Stimulated activated CD4-positive, alpha-beta T cell treated with anti-CD3 and anti-CD28 coated beads, TNF-alpha, amount 100 ng/mL, for 1 hour (primary cell): ENCODE data around the gene CHMP5.

Source experiments
- DNase-seq, 3 donors: peaks; one replicate each; pipeline ENCODE4 v3.0.0-alpha.2; 2020; ENCODE audit warnings: low read depth in 3 of 3, low spot score in 1 of 3

The CHMP5 gene

DNA sequence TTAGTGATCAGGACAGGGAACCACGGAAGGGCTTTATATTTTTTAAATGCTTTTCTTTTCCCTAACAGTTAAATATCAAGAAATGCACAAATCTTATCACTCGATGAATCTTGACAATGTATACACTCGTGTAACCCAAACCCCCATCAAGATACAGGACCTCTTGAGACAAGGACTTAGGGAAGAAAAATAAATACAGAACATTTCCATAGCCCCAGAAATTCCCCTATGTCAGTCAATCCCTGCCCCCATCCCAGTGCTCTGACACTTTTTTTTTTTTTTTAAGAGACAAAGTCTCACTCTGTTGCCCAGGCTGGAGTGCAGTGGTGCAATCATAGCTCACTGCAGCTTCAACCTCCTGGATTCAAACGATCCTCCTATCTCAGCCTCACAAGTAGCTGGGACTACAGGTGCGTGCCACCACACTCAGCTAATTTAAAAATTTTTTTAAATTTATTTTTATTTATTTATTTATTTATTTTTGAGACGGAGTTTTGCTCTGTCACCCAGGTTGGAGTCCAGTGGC is 22.2 kb upstream of the CHMP5 start:
- no peak for DNase-seq

GRCh38 chr9:33244137-33244784 is 20.6 kb upstream of the CHMP5 start:
- no peak for DNase-seq

GRCh38 chr9:33245341-33245740 is 19.5 kb upstream of the CHMP5 start:
- no peak for DNase-seq

DNA sequence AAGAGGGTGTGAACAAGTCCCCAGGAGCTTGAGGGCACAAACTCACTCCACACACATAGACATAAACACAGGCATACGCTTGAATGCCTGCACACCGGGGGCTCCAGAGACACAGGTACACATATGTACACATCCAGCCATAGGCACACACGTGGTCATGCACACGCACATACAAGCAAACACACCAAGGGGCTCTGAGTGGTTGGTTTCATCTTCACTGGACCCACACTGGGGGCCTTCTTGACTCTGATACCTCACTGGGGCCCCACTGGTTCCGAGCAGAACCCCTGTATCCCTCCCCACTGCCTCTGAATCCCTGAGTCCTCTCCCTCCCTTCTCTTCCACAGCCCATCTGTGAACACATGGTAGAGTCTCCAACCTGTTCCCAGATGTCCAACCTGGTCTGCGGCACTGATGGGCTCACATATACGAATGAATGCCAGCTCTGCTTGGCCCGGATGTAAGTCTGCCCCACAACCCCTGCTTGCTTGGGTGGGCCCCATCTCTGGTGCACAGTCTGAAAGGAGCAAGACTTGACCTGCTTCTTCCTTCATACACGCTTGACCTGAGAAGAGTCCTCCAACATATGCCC is 18.5 kb upstream of the CHMP5 start:
- no peak for DNase-seq

GRCh38 chr9:33248606-33249005 is 16.2 kb upstream of the CHMP5 start:
- DNase-seq, result no peak

GRCh38 chr9:33249087-33249658 is 15.7 kb upstream of the CHMP5 start:
- no peak for DNase-seq

GRCh38 chr9:33249983-33250382 is 14.9 kb upstream of the CHMP5 start:
- DNase-seq, result no peak

DNA sequence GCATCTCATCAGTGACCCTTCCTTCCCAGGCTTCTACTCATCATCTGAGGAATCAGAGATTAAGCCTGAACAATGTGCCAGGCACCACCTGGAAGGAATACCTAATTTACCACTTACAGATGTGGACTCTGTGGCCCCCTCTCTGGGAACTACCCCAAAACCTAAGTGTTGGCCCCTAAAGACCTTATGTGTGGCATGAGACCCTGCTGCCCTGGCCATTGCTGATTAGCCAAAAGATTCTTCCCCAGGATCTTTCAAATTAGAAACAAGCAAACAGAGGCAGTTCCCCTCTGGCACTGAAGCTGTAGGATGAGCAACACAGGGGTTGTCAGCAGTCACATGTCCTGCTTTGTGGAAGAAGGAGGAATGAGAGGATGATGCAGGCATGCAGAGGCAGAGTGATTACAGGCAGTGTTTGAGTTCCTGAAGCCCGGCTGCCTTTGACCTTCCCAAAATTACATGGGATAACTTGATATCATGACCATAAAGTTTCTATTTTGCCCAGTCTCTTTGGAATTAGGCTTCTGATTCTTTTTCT is 14.3 kb upstream of the CHMP5 start:
- no peak for DNase-seq

DNA sequence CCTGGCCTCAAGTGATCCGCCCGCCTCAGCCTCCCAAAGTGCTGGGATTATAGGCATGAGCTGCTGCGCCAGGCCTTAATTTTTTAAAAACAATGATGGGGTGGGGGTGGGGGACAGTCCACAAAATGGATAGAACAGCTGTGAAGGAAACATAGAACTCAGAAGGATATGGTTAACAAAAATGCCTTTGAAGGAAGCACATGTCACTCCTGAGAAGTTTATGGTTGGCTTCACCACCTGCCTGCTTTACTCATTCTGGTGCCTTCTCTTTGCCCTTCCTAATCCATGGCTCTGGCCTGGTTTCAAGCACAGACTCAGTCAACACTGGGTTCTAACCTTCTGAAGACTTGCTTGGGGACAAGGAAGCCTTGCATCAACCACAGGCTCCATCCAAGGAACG is 10.6 kb upstream of the CHMP5 start:
- DNase-seq, result no peak

DNA sequence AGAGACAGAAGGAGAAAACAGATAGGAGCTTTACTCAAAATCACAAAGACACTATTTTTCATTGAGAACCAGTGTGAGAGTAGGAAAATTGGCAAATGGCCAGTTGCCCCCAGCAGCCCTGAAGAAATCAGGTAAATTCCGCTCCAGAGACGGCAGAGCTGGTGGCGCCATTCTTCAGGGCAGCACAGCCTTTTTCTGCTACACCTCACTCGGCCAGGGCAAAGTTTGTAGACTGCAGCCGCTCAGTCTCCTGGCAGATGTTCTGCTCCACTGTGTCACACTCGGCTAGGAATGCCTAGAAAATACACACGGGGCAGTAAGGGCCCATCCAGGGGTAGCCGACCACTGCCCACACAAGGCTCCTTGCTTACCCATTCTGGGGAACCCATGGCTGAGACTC is 9.8 kb upstream of the CHMP5 start:
- DNase-seq, result no peak

GRCh38 chr9:33255471-33255870 is 9.4 kb upstream of the CHMP5 start:
- no peak for DNase-seq

DNA sequence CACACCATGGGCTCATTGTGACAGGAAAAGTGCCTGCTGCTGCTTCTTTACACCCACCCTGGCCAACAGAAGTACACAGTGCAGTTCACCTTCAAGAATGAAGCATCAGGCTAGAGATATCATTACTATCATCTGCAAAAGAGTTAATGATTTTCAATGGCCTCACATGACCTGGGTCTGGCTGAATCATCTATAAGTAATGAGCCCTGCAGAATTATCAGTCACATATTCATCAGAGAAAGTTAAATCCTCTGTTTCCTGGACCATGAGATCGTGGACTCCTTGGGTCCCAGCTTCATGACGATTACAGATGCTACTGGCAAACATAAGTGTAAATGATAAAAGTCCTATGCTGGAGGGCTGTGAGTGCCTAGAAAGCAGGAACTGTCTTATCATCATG is 8.6 kb upstream of the CHMP5 start:
- no peak for DNase-seq

- no peak for DNase-seq
These were observed 7.6 kb upstream of the CHMP5 start for GRCh38 chr9:33257276-33257675.

GRCh38 chr9:33260372-33260771 is 4.5 kb upstream of the CHMP5 start:
- no peak for DNase-seq

- no peak for DNase-seq
These were observed 1.5 kb upstream of the CHMP5 start for GRCh38 chr9:33263131-33264002.

- DNase-seq, result peak in 1 of 3 donors; percentile 16
These were observed 811 bp upstream of the CHMP5 start for GRCh38 chr9:33264003-33264472.

GRCh38 chr9:33265211-33265865 is 489 bp downstream of the CHMP5 start:
- no peak for DNase-seq

DNA sequence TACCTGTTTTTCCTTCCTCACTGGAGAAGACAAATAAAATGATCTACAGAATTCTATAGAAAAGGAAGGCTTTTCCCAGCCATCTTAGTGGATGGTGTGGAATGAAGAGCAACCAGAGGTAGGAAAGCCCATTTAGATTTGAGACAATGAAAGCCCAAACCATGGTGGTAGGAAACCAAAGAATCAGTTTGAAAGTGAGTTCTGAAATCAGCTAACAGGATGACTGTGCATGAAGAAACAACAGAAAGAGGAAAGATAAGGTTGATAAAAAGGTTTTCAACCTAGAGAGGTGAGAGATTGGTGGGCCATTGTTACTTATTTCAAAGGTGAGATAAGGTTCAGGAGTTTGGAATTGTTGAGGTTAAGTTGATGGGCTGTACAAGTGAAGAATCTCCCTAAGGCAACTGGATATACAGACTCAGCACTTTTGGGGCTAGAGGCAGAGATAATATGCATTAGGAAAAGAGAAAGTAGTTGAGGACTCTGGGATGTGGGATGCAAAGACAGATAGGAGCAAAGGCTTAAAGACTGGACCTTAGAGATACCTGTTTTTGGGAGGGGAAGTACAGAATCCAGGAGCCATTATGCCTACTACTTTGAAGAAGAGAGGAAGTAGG is 2.4 kb downstream of the CHMP5 start:
- DNase-seq, result no peak

GRCh38 chr9:33270146-33270545 is 5.3 kb downstream of the CHMP5 start:
- DNase-seq, result no peak

DNA sequence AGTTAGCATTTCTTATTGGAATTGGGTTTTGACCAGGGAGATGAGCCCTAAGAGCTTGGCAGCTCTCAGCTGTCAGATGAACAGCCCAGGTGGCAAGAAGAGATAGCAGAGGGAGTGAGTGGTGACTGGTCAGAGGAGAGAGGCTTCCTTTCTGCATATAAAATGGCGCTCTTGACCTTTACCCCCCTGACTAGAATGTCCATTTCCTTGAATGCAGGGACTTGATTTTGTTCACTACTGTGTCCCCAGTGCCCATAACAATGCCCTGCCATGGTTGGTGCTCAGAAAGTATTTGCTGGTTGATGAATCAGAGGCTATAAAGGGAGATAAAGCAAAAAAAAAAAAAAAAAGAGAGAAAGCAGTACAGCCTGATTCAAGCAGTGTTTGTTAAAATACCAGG is 7.2 kb downstream of the CHMP5 start:
- DNase-seq, result no peak
